ENCODE measurements around the gene ARHGAP36. TPM values are rescaled to one million over a fixed set of nuclear protein-coding genes. Genes with fewer than 3 reads are reported as not detected.

The ARHGAP36 gene
- total RNA-seq, 1 experiment from 2014 or later = 0.37 TPM

GRCh38 chrX:131047180-131047579 lies 11.0 kb upstream of the ARHGAP36 start:
- Histone ChIP-seq H3K27ac (ENCODE audit: insufficient read length, low read depth, low read length) (no peak overlapping the region), H3K23me2 (ENCODE audit: insufficient read length, low read depth, low read length, poor library complexity, severe bottlenecking) (no peaks in the 10 kb centered on the region), H3K79me1 (ENCODE audit: insufficient read depth, low read depth, low read length, poor library complexity, severe bottlenecking) (no peaks in the 10 kb centered on the region), H3T11ph (ENCODE audit: low read length) (no peak overlapping the region), H3K23ac (ENCODE audit: insufficient read length, low read depth, low read length) (no peak overlapping the region), H4K20me1 (ENCODE audit: control insufficient read depth, insufficient read depth, insufficient read length) (no peaks in the 10 kb centered on the region), H3K56ac (ENCODE audit: insufficient read length, low read depth, low read length) (no peak overlapping the region), H3K79me2 (ENCODE audit: insufficient read depth, low read length) (no peaks in the 10 kb centered on the region), H2BK120ac (ENCODE audit: low read depth, low read length, poor library complexity, severe bottlenecking) (no peak overlapping the region), H4K91ac (ENCODE audit: insufficient read length, low read depth, low read length) (no peak overlapping the region), H3K27me3 (ENCODE audit: insufficient read depth, low read length) (no peaks in the 10 kb centered on the region), H2AK5ac (ENCODE audit: insufficient read length, low read length) (no peak overlapping the region), H3K4me1 (ENCODE audit: insufficient read depth, low read length) (no peaks in the 10 kb centered on the region), H3K14ac (ENCODE audit: insufficient read depth, low read length) (no peak overlapping the region), H3K9ac (ENCODE audit: extremely low read depth, insufficient read length, low read length) (no peak overlapping the region), H2BK20ac (ENCODE audit: low read depth, low read length, poor library complexity, severe bottlenecking) (no peak overlapping the region), H2AFZ (ENCODE audit: low read length) (no peak overlapping the region), H2BK15ac (ENCODE audit: low read depth, low read length) (no peak overlapping the region), H3K9me3 (ENCODE audit: control insufficient read depth, low read depth, low read length) (no peaks in the 10 kb centered on the region), H3K4me2 (ENCODE audit: insufficient read depth, insufficient read length, low read length) (no peak overlapping the region), H2BK5ac (ENCODE audit: insufficient read length, low read length) (no peak overlapping the region), H4K5ac (ENCODE audit: insufficient read length, low read depth, low read length) (no peak overlapping the region), H2BK12ac (ENCODE audit: insufficient read length, low read depth, low read length) (no peak overlapping the region), H3K18ac (ENCODE audit: insufficient read length, low read depth, low read length) (no peak overlapping the region), H4K8ac (replicated peaks; ENCODE audit: insufficient read length, low read depth, low read length) (no peak overlapping the region), H3K4ac (ENCODE audit: low read depth, low read length) (no peak overlapping the region)
- Mint-ChIP-seq H3K27me3 (ENCODE audit: low read depth) (peaks cover 61% of the 10 kb centered on the region), H3K4me1 (peaks cover 17 to 20% of the 10 kb centered on the region in 2 experiments), H3K4me3 (no peak overlapping the region), H3K9me3 (no peaks in the 10 kb centered on the region), H3K36me3 (ENCODE audit: insufficient read depth in 1 of 3, low read depth in 3 of 3) (no peaks in the 10 kb centered on the region), H3K27ac (no peak overlapping the region)
- no peak for TF ChIP-seq CTCF (conservative IDR thresholded peaks at IDR 0.05)
- WGBS (ENCODE audit: extremely low coverage, insufficient read length, low lambda C conversion rate) = no CpG with 5 or more reads among the region's 9 CpGs
- DNase-seq = no peak
